Colon (tissue), 2 donors: ENCODE data around the gene KIAA0319L.

Experiments
- FAIRE-seq: peaks from 2 replicates; lab custom pipeline; 2012; peaks lifted over from hg19 to GRCh38; lab: Jason Lieb, UNC
- donor health status: control.
- donor health status: control.

KIAA0319L gene

GRCh38 chr1:35443768-35444518, 113.3 kb downstream of the KIAA0319L start:
- no peak for FAIRE-seq

- no peak for FAIRE-seq
Observed at GRCh38 chr1:35442734-35443133, 114.5 kb downstream of the KIAA0319L start.

- no peak for FAIRE-seq
Observed at GRCh38 chr1:35441926-35442579, 115.2 kb downstream of the KIAA0319L start.

GRCh38 chr1:35439626-35440025, 117.6 kb downstream of the KIAA0319L start:
- FAIRE-seq: no peak

- FAIRE-seq: no peak
Observed at GRCh38 chr1:35437200-35437599, 120.0 kb downstream of the KIAA0319L start.

GRCh38 chr1:35436078-35436477, 121.1 kb downstream of the KIAA0319L start:
- no peak for FAIRE-seq

GRCh38 chr1:35434703-35435102, 122.5 kb downstream of the KIAA0319L start:
- no peak for FAIRE-seq

- FAIRE-seq: no peak
Observed at GRCh38 chr1:35433714-35434113, 123.5 kb downstream of the KIAA0319L start.

- no peak for FAIRE-seq
Observed at GRCh38 chr1:35432231-35432630, 125.0 kb downstream of the KIAA0319L start.

- FAIRE-seq: no peak
Observed at GRCh38 chr1:35431173-35431599, 126.0 kb downstream of the KIAA0319L start.

GRCh38 chr1:35430762-35431161, 126.4 kb downstream of the KIAA0319L start:
- no peak for FAIRE-seq

GRCh38 chr1:35428360-35428759, 128.8 kb downstream of the KIAA0319L start:
- no peak for FAIRE-seq

- no peak for FAIRE-seq
Observed at GRCh38 chr1:35426097-35426586, 131.1 kb downstream of the KIAA0319L start.

- FAIRE-seq: no peak
Observed at GRCh38 chr1:35408925-35409324, 148.3 kb downstream of the KIAA0319L start.

- no peak for FAIRE-seq
Observed at GRCh38 chr1:35407743-35408142, 149.5 kb downstream of the KIAA0319L start.

- FAIRE-seq: no peak
Observed at GRCh38 chr1:35406103-35406502, 151.1 kb downstream of the KIAA0319L start.

- FAIRE-seq: no peak
Observed at GRCh38 chr1:35401049-35401448, 156.2 kb downstream of the KIAA0319L start.

- FAIRE-seq: no peak
Observed at GRCh38 chr1:35398739-35399138, 158.5 kb downstream of the KIAA0319L start.

- no peak for FAIRE-seq
Observed at GRCh38 chr1:35394386-35394785, 162.8 kb downstream of the KIAA0319L start.

GRCh38 chr1:35390600-35391494, 166.4 kb downstream of the KIAA0319L start:
- no peak for FAIRE-seq

- no peak for FAIRE-seq
Observed at GRCh38 chr1:35386959-35387358, 170.2 kb downstream of the KIAA0319L start.

- no peak for FAIRE-seq
Observed at GRCh38 chr1:35386290-35386689, 170.9 kb downstream of the KIAA0319L start.
